GM19395 (cell line): ENCODE results near the gene MCUB.

Experiments
- ATAC-seq: cut with Tn5 transposase; IDR thresholded peaks from one replicate; pipeline ENCODE4 v1.9.1; 2021; ENCODE audit warnings: mild to moderate bottlenecking, moderate library complexity; ENCODE audit not compliant: unreplicated experiment

MCUB gene

GRCh38 chr4:109721033-109721432 is 161.0 kb downstream of the MCUB start:
- no peak for ATAC-seq

- ATAC-seq: no peak
Observed at GRCh38 chr4:109722357-109722756, 162.3 kb downstream of the MCUB start.

GRCh38 chr4:109723110-109723509 is 163.1 kb downstream of the MCUB start:
- ATAC-seq: no peak

GRCh38 chr4:109728385-109728784 is 168.3 kb downstream of the MCUB start:
- ATAC-seq: no peak

- ATAC-seq: no peak
Observed at GRCh38 chr4:109729117-109729717, 169.2 kb downstream of the MCUB start.

- peak; percentile 83 for ATAC-seq
Observed at GRCh38 chr4:109729718-109730618, 169.9 kb downstream of the MCUB start, which contains the start of gene PLA2G12A. Gene PLA2G12A (minus strand): TSS chr4:109730070. CDS start chr4:109729809, 261 bp downstream.

GRCh38 chr4:109730619-109731545 is 170.8 kb downstream of the MCUB start:
- no peak for ATAC-seq

GRCh38 chr4:109733728-109734127 is 173.7 kb downstream of the MCUB start:
- no peak for ATAC-seq

- ATAC-seq: no peak
Observed at GRCh38 chr4:109735566-109736365, 175.7 kb downstream of the MCUB start.
